Measurements from ENCODE around the gene TNN.
"Not testable (repeated sequence)": the region's sequence is repeated elsewhere in the genome, so short reads cannot be mapped to it uniquely, and the experiment has no call there.

TNN gene, protein sequence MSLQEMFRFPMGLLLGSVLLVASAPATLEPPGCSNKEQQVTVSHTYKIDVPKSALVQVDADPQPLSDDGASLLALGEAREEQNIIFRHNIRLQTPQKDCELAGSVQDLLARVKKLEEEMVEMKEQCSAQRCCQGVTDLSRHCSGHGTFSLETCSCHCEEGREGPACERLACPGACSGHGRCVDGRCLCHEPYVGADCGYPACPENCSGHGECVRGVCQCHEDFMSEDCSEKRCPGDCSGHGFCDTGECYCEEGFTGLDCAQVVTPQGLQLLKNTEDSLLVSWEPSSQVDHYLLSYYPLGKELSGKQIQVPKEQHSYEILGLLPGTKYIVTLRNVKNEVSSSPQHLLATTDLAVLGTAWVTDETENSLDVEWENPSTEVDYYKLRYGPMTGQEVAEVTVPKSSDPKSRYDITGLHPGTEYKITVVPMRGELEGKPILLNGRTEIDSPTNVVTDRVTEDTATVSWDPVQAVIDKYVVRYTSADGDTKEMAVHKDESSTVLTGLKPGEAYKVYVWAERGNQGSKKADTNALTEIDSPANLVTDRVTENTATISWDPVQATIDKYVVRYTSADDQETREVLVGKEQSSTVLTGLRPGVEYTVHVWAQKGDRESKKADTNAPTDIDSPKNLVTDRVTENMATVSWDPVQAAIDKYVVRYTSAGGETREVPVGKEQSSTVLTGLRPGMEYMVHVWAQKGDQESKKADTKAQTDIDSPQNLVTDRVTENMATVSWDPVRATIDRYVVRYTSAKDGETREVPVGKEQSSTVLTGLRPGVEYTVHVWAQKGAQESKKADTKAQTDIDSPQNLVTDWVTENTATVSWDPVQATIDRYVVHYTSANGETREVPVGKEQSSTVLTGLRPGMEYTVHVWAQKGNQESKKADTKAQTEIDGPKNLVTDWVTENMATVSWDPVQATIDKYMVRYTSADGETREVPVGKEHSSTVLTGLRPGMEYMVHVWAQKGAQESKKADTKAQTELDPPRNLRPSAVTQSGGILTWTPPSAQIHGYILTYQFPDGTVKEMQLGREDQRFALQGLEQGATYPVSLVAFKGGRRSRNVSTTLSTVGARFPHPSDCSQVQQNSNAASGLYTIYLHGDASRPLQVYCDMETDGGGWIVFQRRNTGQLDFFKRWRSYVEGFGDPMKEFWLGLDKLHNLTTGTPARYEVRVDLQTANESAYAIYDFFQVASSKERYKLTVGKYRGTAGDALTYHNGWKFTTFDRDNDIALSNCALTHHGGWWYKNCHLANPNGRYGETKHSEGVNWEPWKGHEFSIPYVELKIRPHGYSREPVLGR (N-terminal part only)
- 0.04 to 0.06 reads per million in 2 experiments for total RNA-seq

DNA sequence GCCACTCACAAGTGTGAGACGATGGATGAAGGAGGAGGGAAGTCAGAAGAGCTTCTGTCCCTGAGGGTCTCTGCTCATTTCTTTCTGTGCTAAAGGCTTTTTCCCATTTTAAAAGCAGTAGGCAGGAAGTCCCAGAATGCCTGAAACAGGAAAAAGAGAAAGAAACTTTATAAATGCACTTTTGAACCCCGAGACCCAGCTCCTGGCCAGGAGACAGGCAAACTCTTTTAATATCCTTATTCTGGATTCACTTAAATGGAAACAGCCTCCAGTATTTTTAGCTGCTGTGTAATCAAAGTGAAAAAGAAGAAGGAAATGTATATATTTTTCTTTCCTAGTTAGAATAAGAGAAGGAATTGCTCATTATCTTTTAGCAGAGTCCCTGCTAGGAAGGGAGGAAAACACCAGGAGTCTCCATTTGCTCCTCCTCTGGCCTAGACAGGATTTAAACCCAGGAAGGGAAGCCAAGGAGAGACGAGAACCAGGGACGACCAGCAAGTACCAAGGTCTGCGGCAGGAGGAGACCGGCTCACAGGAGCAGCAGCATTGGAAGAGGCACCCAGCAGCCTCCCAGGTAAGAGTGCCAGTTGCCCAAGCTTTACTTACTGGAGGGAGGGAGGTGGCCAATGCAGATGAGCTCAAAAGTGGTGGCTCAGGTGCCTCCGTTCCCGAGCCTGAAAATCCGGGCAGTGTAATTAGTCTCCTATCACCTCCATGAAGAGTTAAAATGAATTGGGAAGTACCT lies at the start of gene TNN:
Gene TNN (plus strand): TSS at position 472 of the 745 bp plus-strand sequence. CDS start 9,586 bp downstream, outside the sequence.
- no peak for DNase-seq (ENCODE audit: low read depth)

DNA sequence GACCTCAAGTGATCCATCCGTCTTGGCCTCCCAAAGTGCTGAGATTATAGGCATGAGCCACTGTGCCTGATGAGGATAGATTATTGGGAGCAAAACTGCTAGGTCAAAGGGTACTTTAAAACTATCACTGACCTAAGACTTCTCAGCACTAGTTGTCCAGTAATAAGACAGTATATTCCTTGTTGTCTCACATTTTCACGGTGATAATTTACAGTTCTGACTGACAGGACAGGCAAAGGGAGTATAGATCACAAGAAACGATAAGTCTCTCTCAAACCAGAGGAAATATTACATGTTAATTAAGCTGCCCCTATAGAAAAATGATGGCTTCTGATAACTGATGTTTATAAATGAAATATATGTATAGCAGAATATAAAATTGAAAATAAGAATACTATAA lies 48.1 kb upstream of the TNN start:
- no peak for DNase-seq (ENCODE audit: low read depth)

DNA sequence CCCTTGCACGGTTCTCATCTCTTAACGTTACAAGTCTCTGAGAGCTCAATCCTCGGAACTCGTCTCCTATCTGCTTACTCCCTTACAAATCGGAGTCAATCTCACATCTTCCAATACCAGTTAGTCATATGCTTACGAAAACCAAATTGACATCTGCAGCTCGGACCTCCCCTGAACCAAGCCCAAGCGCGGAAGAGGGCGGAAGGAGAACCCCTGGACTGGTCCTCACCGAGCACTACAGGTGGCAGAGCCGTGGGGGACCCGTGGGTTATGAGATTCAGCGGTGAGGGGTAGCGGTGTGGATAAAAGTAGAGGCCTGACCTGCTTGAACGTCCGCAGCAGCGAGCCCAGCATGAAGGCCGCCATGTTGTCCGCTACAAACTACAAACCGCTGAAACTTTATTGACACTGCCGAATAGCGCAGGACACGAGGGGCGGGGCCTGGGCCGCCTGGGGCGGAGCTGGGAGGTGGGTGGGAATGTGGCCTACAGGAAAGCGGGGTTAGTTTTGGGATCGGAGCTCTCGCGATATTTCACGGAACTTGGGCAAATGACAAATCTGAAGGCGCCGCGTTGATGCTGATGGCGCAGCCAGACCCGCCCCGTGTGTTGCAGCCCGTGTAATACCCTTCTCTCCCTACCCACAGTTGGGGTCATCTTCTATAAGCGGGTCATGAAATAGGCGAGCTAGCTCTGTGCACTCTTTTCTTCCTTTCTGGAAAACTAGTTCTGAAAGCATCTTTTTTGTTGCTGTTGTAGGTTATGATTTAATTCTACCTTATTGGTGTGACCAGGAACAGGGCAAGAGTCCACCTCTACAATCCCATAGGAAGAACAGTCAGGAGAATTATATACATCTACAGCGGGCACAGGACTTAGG lies 44.4 kb upstream of the TNN start, which contains the start of gene MRPS14:
Gene MRPS14 (minus strand): TSS at position 383 of the 879 bp plus-strand sequence. CDS start 17 bp downstream, at position 366.
- DNase-seq (ENCODE audit: low read depth) = peak; percentile 98

DNA sequence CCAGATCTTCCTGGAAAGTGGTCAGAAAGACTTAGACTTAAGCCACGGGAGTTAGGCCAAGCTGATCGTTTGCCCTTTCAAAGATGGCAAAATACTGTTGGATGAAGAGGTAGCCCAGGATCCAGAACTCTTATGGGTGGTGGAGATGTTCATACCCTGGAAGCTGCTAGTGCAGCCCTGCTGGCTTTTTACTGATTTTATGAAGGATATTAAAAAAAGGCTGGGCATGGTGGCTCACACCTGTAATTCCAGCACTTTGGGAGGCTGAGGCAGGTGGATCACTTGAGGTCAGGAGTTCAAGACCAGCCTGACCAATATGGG lies 43.8 kb upstream of the TNN start:
- DNase-seq (ENCODE audit: low read depth) = not testable (repeated sequence)

DNA sequence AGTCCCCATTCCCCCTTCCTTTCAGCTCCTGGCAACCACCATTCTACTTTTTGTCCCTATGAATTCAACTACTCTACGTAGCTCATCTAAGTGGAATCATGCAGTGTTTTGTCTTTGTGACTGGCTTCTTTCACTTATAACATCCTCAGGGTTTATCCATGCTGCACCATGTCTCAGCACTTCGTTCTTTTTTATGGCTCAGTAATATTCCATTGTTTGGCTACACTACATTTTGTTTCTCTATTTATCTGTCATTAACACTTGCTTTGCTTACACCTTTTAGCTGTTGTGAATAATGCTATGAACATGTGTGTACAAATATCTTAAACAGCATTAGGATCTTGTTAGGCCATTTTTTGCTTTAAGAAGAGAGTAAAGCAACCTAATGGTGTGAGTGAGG lies 42.9 kb upstream of the TNN start:
- DNase-seq (ENCODE audit: low read depth) = no peak

DNA sequence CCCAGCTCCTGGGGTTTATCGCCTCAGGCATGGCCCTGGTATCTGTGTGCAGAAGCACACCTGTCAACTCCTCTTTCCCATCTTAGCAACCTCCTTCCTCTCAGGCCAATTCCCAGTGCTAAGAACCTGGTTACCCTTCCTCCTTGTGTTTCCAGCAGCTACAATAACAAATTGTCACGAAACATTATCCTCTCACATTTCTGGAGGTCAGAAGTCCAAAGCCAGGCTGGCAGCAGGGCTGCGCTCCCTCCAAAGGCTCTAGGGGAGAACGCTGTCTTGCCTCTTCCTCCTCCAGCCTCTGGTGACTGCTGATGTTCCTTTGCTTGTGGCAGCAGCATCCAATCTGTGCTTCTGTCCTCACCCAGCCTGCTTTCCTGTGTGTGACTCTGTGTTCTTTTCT lies 33.7 kb upstream of the TNN start:
- DNase-seq (ENCODE audit: low read depth) = no peak

DNA sequence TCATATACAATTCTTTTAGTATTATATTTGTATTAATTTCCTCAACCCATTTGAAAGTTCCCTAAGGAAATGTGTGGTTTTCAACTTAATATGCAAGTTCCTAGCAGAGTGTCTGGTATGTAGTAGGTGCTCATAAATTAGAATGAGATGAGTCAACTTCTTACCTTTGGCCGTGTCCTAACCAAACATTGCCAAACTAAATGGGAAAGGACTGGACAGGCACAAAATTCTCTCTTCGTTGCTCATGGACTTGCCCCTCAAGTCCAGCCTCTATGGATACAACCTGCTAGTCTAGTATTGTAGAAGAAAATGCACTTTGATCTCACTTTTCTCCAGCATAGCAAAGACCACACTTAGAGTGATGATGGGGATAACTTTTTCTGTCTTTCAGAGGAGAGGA lies 32.9 kb upstream of the TNN start:
- DNase-seq (ENCODE audit: low read depth) = no peak

DNA sequence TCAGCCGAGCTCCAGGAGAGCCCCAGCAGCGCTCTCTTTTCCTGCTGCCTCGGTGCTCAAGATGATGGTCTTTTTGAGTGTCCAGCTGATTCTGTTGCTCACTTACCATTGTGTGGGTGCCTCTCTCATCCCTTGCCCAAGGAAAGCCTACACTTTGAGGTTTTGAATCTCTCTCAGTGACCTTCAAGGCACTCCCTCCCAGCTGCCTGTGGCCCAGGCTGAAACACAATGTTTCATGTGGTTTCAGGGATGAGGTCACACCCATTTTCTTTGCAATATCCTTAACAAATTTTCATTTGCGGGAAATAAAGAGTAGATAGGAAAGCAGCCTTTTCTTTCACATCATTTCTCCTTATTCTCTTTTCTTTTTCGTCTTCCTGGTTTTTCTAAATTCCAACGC lies 31.8 kb upstream of the TNN start:
- DNase-seq (ENCODE audit: low read depth) = no peak

DNA sequence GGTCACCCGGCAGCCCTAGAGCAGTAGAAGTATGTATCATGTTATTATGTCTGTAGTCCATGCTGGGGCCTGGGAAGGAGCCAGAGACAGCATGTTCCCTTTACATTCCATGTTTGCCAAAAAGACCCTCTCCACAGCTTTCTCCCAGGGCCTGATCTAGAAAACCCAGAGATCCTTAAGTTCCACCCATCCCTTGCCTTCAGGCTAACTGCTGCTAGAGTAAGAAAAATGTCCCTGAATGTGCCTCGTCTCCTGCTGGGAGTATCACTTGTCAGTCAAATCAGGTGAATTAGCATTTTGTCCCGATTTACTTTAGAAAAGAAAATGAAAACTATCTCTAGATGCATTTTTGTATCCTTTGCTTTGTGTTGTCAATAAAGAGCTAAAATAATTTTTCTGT lies 31.2 kb upstream of the TNN start:
- DNase-seq (ENCODE audit: low read depth) = no peak

DNA sequence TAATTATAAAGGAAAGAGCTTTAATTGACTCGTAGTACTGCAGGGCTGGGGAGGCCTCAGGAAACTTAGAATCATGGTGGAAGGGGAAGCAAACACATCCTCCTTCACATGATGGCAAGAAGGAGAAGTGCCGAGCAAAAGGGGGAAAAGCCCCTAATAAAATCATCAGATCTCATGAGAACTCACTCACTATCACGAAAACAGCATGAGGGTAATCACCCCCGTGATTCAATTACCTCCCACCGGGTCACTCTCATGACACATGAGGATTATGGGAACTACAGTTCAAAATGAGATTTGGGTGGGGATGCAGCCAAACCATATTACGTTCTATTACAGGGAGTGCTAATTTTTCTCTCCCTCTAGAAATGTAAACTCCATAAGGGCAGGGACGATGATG lies 30.2 kb upstream of the TNN start:
- DNase-seq (ENCODE audit: low read depth) = no peak

DNA sequence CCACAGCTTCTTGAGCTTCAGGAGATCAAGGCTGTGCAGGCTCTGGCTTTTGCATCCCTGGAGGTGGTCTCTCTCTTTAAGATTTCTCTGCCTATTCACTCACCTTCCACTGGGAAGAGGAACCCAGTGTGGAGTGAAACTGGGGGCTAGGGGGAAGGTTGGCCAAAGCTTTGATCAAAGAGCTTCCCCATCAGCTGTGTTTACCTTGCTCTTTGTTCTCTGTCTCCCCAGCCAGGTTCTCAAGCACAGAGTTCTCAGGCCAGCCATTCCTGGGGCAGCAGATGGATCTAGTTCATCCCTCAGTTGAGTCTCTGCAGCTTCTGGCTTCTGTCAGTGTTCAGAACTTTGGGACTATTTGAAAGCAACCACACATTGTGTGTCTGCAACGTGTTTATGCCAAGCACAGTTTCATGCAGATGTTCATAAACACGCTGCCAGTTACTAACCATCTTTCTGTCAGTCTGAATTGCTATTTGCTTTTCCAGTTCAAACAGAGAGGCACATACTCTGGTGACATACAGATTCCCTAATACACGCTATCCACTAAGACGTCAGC lies 27.2 kb upstream of the TNN start:
- DNase-seq (ENCODE audit: low read depth) = no peak

DNA sequence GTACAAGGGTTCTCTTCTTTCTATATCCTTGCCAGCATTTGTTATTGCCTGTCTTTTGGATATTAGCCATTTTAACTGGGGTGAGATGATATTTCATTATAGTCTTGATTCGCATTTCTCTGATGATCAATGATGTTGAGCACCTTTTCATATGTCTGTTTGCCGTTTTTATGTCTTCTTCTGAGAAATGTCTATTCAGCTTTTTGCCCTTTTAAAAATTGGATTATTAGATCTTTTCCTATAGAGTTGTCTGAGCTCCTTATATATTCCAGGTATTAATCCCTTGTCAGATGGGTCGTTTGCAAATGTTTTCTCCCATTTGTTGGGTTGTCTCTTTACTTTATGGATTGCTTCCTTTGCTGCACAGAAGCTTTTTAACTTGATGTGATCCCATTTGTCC lies 25.0 kb upstream of the TNN start:
- no peak for DNase-seq (ENCODE audit: low read depth)

DNA sequence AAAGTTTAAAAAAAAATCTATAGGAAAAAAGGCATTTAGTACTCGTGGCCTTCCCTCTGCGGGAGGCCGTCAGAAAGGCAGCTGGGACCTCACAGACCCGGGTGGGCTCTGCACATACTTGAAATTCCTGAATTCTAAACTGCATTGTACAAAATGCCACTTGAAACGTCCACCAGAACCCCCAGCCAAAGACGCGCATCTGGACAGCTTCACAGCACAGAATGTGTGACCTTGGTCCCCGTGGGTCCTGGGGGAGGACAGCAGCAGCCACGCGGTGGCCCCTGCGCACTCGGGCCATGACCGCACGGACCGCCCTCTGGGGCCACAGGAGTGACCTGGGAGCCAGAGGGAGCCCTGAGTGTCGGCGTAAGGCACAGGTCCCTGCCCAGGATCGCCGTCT lies 23.8 kb upstream of the TNN start:
- DNase-seq (ENCODE audit: low read depth) = no peak

DNA sequence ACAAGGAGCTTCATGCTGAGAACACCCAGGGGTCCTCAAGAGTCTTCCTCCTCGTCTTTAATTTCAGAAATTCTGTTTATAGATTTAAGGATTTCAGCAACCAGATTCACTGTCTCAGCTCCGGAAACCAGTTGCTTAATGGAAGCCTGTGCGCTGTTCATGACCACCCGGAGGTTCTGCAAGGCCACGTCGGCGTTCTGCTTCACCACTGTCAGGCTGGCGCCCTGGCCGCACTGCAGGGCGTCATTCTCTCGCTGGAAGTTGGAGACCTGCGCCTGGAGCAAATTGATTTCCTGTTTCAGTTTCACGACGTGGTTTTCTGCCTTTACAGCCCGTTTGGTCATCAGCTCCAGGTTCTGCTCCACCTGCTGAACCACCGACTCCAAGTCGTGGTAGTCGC lies 23.0 kb upstream of the TNN start:
- not testable (repeated sequence) for DNase-seq (ENCODE audit: low read depth)

DNA sequence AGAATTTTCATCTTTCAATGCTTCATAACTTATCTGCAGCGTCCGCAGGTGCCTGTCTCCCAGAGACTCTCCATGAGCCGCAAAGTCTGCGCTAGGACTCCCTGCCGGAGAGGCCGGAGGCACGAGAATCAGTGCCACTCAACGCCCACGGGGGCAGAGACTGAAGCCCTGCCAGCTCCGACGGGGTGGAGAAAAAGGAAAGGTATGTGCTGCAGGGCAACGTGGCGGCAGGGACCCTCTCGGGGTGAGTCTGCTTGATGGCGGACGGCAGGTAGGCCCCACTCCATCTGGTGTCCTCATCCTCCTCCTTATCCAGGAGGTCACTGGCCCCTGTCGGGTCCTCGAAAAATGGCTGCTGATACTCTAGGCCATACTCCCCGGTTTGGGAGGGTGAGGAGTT lies 22.5 kb upstream of the TNN start:
- no peak for DNase-seq (ENCODE audit: low read depth)

DNA sequence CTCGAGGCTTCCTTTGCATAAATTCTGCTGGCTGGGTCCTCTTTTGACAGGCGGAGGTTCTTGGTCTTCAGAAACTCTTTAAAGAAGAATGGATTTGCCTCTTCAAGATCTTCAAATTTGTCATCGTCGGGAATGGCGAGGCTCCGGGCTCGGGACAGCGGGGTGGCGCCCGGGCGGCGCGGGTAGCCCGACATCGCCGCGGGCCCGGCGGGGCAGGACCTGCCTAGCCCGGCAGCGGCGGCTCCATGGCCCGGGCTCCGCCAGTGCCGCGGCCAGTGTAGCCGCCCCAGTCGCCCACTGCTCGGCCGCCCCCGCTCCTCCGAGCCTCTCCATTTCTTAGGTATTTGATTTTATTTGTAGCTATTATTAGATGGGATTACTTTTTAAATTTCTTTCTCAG lies 22.1 kb upstream of the TNN start:
- no peak for DNase-seq (ENCODE audit: low read depth)

DNA sequence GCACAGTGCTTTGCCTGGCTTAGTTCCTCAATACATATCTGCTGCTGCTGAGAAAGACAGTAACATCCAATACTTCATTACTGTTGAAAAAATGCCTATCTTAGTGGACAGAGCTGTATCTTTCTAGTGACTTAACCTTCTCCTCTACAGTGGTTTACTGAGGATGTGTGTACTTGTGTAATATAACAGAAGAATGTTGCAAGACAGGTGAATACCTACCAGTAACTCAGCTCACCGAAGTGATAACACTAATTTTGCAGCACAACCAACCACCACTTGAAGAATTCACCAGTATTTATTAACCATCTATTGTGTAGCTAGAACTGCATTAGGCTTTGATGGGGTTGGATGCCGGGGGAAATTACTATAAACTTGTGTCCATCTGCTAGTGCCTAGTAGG lies 16.6 kb upstream of the TNN start:
- no peak for DNase-seq (ENCODE audit: low read depth)

DNA sequence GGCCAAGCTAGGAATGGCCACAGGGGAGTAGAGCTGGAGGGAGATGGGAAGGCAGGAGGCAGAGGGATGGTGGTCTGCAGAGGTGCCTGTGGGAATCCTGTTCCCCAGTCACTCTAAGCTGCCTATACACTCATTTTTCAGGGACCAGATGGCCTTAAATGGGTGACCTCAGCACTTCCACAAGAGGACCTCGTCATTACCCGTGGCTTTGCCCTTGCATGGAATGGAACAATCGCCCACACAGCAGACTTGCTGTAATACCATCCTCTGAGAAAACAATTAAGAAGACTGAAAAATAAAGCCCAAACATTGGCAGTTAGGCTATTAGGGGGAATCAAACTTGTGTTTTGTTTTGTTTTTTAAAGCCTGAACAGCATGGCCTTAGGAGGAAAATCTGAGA lies 12.9 kb upstream of the TNN start:
- DNase-seq (ENCODE audit: low read depth) = no peak

DNA sequence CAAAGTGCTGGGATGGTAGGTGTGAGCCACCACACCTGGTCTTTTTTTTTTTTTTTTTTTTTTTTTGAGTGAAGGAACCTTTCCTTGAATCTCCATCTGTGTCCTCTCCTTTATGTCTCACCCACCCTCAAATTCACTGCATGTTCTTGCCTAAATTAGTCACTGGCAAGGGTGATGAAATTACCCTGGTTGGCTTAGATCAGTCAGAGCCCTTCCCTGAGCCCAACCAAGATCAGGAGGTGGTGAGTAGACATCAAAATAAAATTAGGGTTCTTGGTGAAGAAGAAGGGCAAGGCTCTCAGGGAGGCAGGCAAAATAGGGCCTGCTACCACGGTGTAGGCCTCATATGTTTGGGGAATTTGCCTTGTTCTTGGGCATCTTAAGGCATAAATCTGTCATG lies 5.3 kb upstream of the TNN start:
- no peak for DNase-seq (ENCODE audit: low read depth)

DNA sequence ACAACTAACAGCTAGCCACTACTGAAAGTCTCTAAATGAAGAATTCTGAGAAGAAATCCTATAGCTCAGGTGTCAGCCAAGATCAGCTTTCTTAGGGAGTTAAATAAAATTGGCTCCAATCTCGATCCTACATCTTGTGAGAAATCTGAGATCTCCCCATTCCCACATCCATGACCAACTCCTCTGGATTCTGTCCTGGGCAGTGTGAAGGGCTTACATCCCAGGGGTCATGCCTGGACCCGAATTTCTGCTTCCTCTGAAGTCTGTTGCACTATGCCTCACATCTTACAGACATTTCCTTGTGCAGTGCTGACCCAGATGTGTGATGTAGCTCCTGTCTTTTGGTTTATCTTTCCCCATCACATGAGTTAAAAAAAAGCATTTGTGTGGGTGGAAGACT lies 4.8 kb upstream of the TNN start:
- DNase-seq (ENCODE audit: low read depth) = no peak
